Mucosa of stomach (tissue), 1 donor: ENCODE results near the gene INAFM2.
A peak's percentile ranks its signal among the peaks of the same experiment; 100 is the strongest.

ENCODE experiments used
- H3K27me3 ChIP-seq: one replicate; pipeline ENCODE4 v1.7.0; 2013; ENCODE audit warnings: mild to moderate bottlenecking, low read length; ENCODE audit not compliant: control insufficient read depth, insufficient read depth
- H3K36me3 ChIP-seq: one replicate; pipeline ENCODE4 v1.7.0; 2013; ENCODE audit warnings: low read length; ENCODE audit not compliant: control insufficient read depth, insufficient read depth
- H3K4me1 ChIP-seq: one replicate; pipeline ENCODE4 v1.7.0; 2013; ENCODE audit warnings: mild to moderate bottlenecking, low read length; ENCODE audit not compliant: control insufficient read depth, insufficient read depth
- H3K4me3 ChIP-seq: one replicate; pipeline ENCODE4 v1.7.0; 2013; ENCODE audit warnings: low read length
- H3K9ac ChIP-seq: one replicate; pipeline ENCODE4 v1.7.0; 2013; ENCODE audit warnings: mild to moderate bottlenecking, low read length, moderate library complexity
- H3K9me3 ChIP-seq: one replicate; pipeline ENCODE4 v1.7.0; 2013; ENCODE audit warnings: mild to moderate bottlenecking, low read length, moderate library complexity; ENCODE audit not compliant: control insufficient read depth
- donor health status: Pancreatic carcinoma.

The INAFM2 gene

DNA sequence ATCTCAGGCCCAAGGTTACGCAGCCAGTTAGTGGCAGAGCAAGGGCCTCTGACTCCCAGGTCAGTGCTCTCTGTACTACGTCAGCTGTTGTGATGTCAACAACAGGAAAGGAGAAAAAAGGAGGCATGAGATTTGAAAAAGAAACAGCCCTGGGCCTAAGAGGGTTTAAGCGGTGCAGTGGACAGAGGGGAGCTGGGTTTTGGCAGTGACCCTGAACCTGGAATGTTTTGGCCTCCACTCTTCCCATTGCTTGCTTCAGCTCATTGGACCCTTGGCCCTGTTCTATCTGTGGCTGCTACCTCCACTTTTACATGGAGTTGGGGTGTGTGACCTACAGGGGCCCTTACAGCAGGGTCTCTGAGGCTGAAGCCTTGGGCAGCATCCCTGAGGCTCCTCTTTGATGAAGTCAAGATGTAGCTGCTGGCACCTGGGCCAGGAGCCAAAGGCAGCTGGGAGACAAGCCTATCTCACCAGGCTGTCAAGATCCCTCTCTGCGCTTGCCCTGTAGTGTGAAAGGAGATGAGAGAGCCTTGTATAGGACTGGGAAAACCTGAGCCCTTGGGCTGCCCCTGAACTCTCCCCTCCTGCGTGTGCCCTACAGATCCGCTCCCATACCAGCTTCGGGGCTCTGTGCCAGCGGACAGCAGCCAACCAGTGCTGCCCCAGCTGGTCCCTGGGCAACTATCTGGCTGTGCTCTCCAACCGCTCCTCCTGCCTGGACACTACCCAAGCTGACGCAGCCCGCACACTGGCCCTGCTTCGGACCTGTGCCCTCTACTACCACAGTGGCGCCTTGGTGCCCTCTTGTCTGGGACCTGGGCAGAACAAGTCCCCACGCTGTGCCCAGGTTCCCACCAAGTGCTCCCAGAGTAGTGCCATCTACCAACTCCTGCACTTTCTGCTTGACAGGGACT lies 43.2 kb downstream of the INAFM2 start:
- no peak overlapping the region for H3K4me3 ChIP-seq
- H3K36me3 ChIP-seq: peaks cover 4% of the 10 kb centered on the region
- H3K9me3 ChIP-seq: no peaks in the 10 kb centered on the region
- peak overlapping the region; percentile 25 for H3K9ac ChIP-seq
- peaks cover 32% of the 10 kb centered on the region for H3K4me1 ChIP-seq
- H3K27me3 ChIP-seq: no peaks in the 10 kb centered on the region

DNA sequence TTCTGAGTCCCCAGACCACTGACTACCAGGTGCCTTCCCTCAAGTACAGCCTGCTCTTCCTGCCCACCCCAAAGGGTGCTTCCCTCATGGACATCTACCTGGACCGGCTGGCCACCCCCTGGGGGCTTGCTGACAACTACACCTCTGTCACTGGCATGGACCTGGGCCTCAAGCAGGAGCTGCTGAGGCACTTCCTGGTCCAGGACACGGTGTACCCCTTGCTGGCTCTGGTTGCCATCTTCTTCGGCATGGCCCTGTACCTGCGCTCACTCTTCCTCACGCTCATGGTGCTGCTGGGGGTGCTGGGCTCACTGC lies 43.8 kb downstream of the INAFM2 start:
- Histone ChIP-seq H3K4me3 (no peak overlapping the region), H3K36me3 (peaks cover 4% of the 10 kb centered on the region), H3K4me1 (peaks cover 32% of the 10 kb centered on the region), H3K9ac (peak overlapping the region; percentile 25), H3K27me3 (no peaks in the 10 kb centered on the region), H3K9me3 (no peaks in the 10 kb centered on the region)

DNA sequence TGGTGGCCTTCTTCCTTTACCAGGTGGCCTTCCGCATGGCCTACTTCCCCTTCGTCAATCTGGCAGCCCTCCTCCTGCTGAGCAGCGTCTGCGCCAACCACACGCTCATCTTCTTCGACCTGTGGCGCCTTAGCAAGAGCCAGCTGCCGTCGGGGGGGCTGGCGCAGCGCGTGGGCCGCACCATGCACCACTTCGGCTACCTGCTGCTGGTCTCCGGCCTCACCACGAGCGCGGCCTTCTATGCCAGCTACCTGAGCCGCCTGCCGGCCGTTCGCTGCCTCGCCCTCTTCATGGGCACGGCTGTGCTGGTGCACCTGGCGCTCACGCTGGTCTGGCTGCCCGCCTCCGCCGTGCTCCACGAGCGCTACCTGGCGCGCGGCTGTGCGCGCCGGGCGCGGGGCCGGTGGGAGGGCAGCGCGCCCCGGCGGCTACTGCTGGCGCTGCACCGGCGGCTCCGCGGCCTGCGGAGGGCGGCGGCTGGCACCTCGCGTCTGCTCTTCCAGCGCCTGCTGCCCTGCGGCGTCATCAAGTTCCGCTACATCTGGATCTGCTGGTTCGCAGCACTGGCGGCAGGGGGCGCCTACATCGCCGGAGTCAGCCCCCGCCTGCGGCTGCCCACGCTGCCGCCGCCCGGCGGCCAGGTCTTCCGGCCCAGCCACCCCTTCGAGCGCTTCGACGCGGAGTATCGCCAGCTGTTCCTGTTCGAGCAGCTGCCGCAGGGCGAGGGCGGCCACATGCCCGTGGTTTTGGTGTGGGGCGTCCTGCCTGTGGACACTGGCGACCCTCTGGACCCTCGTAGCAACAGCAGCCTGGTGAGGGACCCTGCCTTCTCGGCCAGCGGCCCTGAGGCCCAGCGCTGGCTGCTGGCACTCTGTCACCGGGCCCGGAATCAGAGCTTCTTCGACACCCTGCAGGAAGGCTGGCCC lies 44.5 kb downstream of the INAFM2 start:
- no peak overlapping the region for H3K9ac ChIP-seq
- H3K4me1 ChIP-seq: peaks cover 32% of the 10 kb centered on the region
- no peaks in the 10 kb centered on the region for H3K9me3 ChIP-seq
- no peak overlapping the region for H3K4me3 ChIP-seq
- H3K27me3 ChIP-seq: no peaks in the 10 kb centered on the region
- peaks cover 4% of the 10 kb centered on the region for H3K36me3 ChIP-seq

DNA sequence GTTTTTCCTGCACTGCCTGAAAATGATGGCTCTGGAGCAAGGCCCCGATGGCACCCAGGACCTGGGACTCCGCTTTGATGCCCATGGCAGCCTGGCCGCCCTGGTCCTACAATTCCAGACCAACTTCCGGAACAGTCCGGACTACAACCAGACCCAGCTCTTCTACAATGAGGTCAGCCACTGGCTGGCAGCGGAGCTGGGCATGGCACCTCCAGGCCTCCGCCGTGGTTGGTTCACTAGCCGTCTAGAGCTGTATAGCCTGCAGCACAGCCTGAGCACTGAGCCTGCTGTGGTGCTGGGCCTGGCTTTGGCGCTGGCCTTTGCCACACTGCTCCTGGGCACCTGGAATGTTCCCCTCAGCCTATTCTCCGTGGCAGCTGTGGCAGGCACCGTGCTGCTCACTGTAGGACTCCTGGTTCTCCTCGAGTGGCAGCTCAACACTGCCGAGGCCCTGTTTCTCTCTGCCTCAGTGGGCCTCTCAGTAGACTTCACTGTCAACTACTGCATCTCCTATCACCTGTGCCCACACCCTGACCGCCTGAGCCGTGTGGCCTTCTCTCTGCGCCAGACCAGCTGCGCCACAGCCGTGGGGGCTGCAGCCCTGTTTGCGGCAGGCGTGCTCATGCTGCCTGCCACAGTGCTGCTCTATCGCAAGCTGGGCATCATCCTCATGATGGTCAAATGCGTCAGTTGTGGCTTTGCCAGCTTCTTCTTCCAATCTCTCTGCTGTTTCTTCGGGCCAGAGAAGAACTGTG lies 45.4 kb downstream of the INAFM2 start:
- Histone ChIP-seq H3K9ac (no peak overlapping the region), H3K4me1 (peaks cover 27% of the 10 kb centered on the region)

DNA sequence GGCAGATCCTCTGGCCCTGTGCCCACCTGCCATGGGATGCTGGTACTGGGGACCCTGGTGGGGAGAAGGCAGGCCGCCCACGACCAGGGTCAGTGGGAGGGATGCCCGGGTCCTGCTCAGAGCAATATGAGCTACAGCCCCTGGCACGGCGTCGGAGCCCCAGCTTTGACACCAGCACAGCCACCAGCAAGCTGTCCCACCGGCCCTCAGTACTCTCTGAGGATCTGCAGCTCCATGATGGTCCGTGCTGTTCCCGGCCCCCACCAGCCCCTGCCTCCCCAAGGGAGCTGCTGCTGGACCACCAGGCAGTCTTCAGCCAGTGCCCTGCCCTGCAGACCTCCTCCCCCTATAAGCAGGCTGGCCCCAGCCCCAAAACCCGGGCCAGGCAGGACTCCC lies 46.0 kb downstream of the INAFM2 start:
- no peak overlapping the region for H3K4me3 ChIP-seq
- no peaks in the 10 kb centered on the region for H3K9me3 ChIP-seq
- H3K4me1 ChIP-seq: peaks cover 21% of the 10 kb centered on the region
- peaks cover 4% of the 10 kb centered on the region for H3K36me3 ChIP-seq
- H3K27me3 ChIP-seq: no peaks in the 10 kb centered on the region
- no peak overlapping the region for H3K9ac ChIP-seq

More for the DNA sequence above, 45.4 kb downstream of the INAFM2 start:
- H3K36me3 ChIP-seq: peaks cover 4% of the 10 kb centered on the region
- no peaks in the 10 kb centered on the region for H3K9me3 ChIP-seq
- H3K27me3 ChIP-seq: no peaks in the 10 kb centered on the region
- no peak overlapping the region for H3K4me3 ChIP-seq

DNA sequence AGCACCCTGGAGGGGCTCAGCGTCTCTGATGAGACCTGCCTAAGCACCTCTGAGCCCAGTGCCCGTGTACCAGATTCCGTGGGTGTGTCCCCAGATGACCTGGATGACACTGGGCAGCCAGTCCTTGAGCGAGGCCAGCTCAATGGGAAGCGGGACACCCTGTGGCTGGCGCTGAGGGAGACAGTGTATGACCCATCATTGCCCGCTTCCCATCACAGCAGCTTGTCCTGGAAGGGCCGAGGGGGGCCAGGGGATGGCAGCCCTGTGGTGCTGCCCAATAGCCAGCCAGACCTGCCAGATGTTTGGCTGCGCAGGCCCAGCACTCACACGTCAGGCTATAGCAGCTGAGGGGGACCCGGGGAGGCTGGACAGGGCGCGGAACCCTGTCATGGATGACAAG lies 46.5 kb downstream of the INAFM2 start:
- Histone ChIP-seq H3K9me3 (no peaks in the 10 kb centered on the region), H3K4me1 (peaks cover 17% of the 10 kb centered on the region), H3K9ac (no peak overlapping the region), H3K27me3 (no peaks in the 10 kb centered on the region), H3K36me3 (peaks cover 4% of the 10 kb centered on the region), H3K4me3 (no peak overlapping the region)

GRCh38 chr15:40372981-40373380 lies 49.5 kb downstream of the INAFM2 start:
- Histone ChIP-seq H3K27me3 (no peaks in the 10 kb centered on the region), H3K9me3 (no peaks in the 10 kb centered on the region), H3K4me1 (peaks cover 3% of the 10 kb centered on the region), H3K9ac (no peak overlapping the region), H3K4me3 (no peak overlapping the region), H3K36me3 (no peaks in the 10 kb centered on the region)
